ENCODE results near the gene ADAMTS18. TPM values are rescaled to one million over a fixed set of nuclear protein-coding genes. Genes with fewer than 3 reads are reported as not detected.
"Not testable (repeated sequence)": the region's sequence is repeated elsewhere in the genome, so short reads cannot be mapped to it uniquely, and the experiment has no call there.

The ADAMTS18 gene
- not detected for total RNA-seq

DNA sequence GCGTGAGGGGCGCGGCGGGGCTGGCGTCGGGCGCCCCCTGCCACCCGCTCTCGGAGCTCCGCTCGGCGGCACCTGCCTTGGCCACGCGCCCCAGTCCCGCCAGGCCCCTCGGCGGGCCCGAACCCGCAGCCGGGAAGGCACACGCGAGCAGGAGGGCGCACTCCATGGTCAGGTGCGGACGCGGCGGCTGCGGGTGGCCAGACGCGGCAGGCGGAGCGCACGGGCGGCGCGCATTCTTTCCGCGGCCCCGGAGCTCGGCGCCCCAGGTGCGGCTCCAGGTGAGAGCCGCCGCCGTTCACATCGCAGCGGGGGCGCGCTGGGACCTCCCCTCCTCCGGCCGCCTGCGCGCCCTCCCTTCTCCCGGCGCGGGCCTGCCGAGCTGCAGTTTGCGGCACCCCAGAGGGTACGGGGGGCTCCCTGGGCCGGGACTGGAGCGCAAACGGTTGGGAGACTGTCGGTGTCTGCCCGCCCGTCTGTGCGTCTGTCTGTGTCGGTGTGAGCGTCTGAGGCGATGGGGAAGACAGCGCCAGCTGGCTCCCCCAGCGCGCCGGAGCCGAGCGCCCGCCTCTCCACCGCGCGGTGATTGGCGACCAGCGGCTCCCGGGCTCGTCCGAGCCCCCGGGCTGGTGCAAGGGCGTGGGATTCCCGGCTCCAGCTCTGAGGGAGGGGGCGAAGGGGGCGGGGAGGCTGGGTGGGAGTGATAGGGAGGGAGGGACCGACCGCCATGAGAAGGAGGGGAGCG lies at the start of gene ADAMTS18:
Gene ADAMTS18, minus strand, starts transcription at position 505 of the 742 bp plus-strand sequence. Its CDS starts 339 bp downstream, at position 166.
- ChIA-PET CTCF (no interaction called here), POLR2A (no interaction called here)

DNA sequence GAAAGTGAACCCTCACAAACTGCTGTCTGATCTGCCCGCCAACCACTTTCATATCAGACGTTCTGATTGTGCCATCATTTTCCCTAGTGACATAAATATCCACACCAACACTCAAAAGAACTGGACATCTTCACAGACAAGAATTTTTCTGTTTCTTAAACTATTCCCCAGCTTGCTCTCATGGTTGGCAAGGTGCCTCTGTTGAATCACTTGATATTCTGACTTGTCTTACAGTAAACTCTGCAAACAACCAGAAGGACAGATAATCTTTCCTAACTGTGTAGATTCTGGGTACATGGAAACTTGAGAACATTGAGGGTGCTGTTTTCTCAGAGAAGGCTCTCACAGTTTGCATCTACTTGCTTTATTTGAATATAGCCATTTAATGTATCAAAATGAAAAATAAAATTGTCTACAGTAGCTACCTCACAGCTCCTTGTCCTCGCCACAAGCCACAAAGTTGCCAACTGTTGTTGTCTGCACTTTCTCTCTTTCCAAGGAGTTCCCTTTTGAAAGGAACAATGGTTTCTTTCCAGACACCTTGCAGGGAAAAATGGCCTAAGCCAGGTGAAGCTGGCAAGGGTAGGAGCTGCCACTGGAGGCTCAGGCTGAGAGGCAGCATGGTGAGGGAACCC lies 46.0 kb upstream of the ADAMTS18 start:
- CTCF ChIA-PET, result no interaction called here

GRCh38 chr16:77472262-77472661 lies 37.4 kb upstream of the ADAMTS18 start:
- CTCF ChIA-PET, result no interaction called here
- POLR2A ChIA-PET, result no interaction called here

More for the DNA sequence above, 46.0 kb upstream of the ADAMTS18 start:
- POLR2A ChIA-PET, result no interaction called here

- ChIA-PET CTCF (no interaction called here), POLR2A (no interaction called here)
These were observed 36.0 kb upstream of the ADAMTS18 start for GRCh38 chr16:77470851-77471250.

DNA sequence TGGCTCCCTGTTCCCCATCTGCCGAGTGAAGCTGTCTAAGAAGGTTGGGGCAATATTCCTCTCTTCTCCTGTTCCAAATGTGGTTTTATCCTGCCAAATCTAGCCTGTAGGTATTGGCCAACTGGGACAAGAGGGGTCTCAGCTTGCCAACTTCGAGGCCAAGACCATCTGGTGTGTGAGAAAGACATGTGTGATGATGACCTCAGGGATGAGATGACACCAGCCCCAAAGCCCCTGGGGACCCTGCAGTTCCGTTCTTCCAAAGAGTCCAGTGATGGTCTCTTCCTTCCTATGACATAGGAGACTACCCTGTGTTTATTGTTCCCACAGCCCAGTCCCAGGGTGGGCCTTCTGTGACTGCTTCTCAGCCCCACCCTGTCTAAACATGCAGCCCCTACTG lies 34.8 kb upstream of the ADAMTS18 start:
- ChIA-PET POLR2A (interaction anchor here (0.6 kb wide), 1 partner anchor 20 kb away, joined by 5 read pairs; no protein-coding TSS in a partner anchor), CTCF (no interaction called here)

DNA sequence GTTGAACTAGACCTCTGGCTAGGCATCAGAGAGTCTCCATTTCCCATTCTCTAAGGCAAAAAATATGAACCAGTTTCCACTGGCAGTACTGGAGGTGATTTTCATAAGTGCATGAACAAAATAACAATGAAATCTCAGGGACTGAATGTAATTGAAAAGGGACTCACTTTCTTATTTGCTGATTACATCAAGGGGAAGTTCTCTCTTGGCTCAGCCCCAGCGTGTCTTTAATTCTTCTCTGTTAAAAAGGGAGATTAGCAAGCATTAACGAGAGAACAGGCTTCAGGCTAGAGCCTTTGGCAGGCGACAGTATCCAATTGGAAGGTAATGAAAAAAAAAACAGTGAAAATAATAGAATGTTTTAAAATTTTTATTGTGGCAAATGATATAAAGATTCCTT lies 34.0 kb upstream of the ADAMTS18 start:
- ChIA-PET POLR2A (no interaction called here), CTCF (no interaction called here)

DNA sequence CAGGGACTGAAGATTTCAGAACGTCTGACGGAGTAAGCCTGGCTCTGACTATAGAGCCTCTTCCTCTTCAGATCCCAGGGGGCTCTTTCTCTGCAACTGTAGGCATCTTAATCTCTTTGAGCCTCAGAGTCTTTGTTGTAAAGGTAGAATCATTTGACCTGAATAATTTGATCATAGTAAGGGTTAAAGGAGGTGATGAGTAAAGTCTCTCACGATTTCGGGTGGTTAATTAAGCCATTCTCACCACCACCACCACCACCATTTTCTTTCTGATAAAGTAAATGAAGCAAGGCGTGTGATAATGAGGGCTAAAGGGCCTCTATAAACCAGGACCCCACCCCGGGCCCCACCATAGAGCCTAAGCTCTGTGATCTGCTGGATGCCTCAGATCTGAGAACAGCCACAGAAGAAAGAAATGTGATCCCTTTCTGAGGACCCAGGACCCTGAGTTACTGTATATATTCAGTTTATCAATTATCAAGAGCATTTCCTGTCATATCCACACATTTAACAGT lies 33.0 kb upstream of the ADAMTS18 start:
- CTCF ChIA-PET, result no interaction called here
- POLR2A ChIA-PET, result no interaction called here

DNA sequence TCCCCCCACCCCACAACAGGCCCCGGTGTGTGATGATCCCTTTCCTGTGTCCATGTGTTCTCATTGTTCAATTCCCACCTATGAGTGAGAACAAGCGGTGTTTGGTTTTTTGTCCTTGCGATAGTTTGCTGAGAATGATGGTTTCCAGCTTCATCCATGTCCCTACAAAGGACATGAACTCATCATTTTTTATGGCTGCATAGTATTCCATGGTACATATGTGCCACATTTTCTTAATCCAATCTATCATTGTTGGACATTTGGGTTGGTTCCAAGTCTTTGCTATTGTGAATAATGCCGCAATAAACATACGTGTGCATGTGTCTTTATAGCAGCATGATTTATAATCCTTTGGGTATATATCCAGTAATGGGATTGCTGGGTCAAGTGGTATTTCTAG lies 28.8 kb upstream of the ADAMTS18 start:
- POLR2A ChIA-PET, CTCF ChIA-PET: not testable (repeated sequence)

- CTCF ChIA-PET, result no interaction called here
- POLR2A ChIA-PET, result no interaction called here
These were observed 28.1 kb upstream of the ADAMTS18 start for GRCh38 chr16:77462894-77463293.

DNA sequence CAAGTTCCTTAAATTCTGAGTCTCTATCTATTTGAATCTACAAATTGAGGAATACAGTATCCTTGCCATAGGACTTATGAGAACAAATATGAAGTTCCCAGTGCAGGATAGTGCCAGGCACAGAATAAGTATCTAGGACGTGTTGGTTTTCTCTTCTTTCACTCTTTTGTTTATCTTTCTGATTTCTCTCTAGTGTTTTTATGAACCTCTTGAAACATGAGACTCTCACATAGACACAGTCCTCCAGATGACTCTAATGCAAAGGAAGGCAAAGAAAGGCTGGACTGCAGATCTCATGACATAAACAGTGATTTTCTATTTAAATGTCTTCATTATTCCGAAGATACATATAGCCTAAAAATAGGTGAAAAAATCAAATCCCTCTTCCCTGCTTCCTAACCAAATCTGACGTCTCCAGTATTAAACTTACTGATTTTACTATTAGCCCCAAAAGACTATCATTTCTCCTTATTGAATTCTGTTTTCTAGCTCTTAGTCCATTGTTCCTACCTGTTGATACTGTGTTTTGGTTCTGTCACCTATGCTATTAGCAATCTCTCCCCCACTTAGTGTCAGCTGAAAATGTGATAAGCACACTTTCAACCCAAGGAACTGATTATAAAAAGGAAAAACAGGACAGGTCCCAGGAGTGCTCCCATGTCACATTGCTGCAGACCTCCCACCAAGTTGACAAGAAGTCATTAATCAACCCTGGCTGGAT lies 24.9 kb upstream of the ADAMTS18 start:
- POLR2A ChIA-PET, result no interaction called here
- CTCF ChIA-PET, result no interaction called here

DNA sequence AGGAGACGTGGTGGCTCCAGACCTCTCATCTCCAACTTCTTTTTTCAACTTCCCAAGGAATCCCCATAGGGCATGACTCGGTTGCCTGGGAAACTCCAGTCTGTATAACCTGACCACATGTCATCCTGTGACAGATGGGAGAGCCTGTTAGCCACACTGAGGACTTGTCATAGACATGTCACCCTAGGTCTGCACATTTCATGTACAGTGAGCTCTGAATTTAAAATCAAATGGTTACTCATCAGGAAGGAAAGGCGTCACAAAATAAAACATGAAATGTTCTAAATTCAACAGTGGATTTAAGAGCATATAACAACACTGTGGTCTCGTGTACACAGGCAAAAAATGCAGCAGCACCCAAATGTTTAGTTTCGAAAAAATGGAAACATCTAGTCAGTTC lies 22.2 kb upstream of the ADAMTS18 start:
- POLR2A ChIA-PET, result no interaction called here
- CTCF ChIA-PET, result no interaction called here

GRCh38 chr16:77452243-77452642 lies 17.4 kb upstream of the ADAMTS18 start:
- POLR2A ChIA-PET, result no interaction called here
- CTCF ChIA-PET, result no interaction called here

- POLR2A ChIA-PET, result no interaction called here
These were observed 16.1 kb upstream of the ADAMTS18 start for GRCh38 chr16:77450790-77451487.

DNA sequence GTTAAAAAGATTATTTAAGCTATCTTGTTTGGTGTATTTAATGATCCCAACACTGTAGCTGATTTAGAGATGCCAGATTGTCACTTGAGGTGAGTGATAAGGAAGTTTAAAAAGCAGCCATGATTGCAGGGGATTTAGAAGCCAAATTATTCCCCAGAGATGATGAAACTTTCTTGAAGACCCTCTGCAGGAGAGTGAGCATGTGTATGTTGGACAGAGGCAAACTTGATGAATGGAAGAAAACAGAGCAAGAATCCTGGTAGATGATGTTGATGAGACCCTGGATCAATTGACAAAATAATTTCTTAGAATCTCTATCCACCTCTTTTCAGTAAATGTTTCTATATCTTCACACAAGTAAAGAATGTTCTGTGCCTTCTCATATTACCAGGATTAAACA lies 14.4 kb upstream of the ADAMTS18 start:
- ChIA-PET CTCF (no interaction called here), POLR2A (interaction anchor here (0.6 kb wide), 1 partner anchor 21 kb away, joined by 5 read pairs; no protein-coding TSS in a partner anchor)

More at GRCh38 chr16:77450790-77451487, 16.1 kb upstream of the ADAMTS18 start:
- CTCF ChIA-PET, result no interaction called here

DNA sequence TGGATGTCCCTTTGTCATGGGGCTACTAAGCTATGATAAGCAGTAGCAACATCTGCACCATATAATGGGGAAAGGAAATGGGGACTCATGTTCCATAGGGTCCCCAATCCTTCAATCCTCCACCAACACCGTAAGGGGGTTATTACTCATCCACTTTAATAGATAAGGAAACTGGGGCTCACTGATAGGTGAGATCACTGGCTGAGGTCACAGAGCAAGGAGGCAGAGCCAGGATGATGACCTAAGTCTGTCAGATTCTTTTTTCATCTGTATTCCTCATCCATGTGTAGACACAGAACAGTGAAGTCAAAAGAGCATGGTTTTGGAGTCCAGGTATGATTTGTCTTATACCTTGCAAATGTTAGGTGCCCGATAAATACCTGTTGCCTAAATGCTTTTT lies 10.5 kb upstream of the ADAMTS18 start:
- ChIA-PET CTCF (no interaction called here), POLR2A (no interaction called here)

DNA sequence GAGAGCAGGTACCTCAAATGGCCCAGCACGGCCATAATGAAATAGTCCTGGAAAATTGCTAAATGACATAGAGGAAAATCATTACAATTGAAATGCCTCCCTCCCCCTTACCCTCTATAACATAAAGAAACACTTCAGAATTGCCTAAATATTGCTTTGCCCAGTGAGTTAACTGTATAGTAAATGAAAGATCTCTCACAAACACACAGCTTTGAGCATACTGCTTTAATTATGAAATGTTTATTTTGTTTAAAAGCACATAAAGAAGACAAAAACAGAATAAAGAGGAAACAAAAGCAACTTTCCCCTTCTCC lies 9.3 kb upstream of the ADAMTS18 start:
- ChIA-PET POLR2A (no interaction called here), CTCF (no interaction called here)

GRCh38 chr16:77443357-77444146 lies 8.7 kb upstream of the ADAMTS18 start:
- CTCF ChIA-PET, result no interaction called here
- POLR2A ChIA-PET, result no interaction called here

GRCh38 chr16:77442078-77442477 lies 7.2 kb upstream of the ADAMTS18 start:
- ChIA-PET POLR2A (no interaction called here), CTCF (no interaction called here)

GRCh38 chr16:77439106-77439505 lies 4.3 kb upstream of the ADAMTS18 start:
- POLR2A ChIA-PET, result no interaction called here

GRCh38 chr16:77437859-77438258 lies 3.0 kb upstream of the ADAMTS18 start:
- ChIA-PET POLR2A (no interaction called here), CTCF (interaction anchor here (1.0 kb wide), 1 partner anchor 18 kb away, joined by 3 read pairs; no protein-coding TSS in a partner anchor)

More at GRCh38 chr16:77439106-77439505, 4.3 kb upstream of the ADAMTS18 start:
- CTCF ChIA-PET, result no interaction called here
